Spleen (tissue), 7 donors: ENCODE data around the gene ANP32B.
A peak's percentile ranks its signal among the peaks of the same experiment; 100 is the strongest.

Source experiments
- CTCF ChIP-seq, 11 experiments: fragments of 200-600 bp in 7 of 11; fragments of 450-650 bp in 4 of 11; sonication (generic) in 4 of 11; IDR thresholded peaks in 8 of 11; conservative IDR thresholded peaks in 3 of 11; 1 replicate in 7 of 11; 2 replicates in 4 of 11; pipeline versions ENCODE4 v1.4.0 to v1.8.0; 2016 to 2021; ENCODE audit warnings: antibody characterized with exemption in 11 of 11, inconsistent platforms in 4 of 11, mild to moderate bottlenecking in 1 of 11
- POLR2A ChIP-seq, 3 donors: fragments of 450-650 bp; IDR thresholded peaks; one replicate each; pipeline ENCODE4 v1.5.1; 2017; ENCODE audit warnings: antibody characterized with exemption in 3 of 3, mild to moderate bottlenecking in 1 of 3
- donor health status: DM: no; HTN: no; CAD: no; lungs with moderate emphysema.
- donor health status: DM: no; HTN: no; CAD: no.
- donor health status: DM: no; HTN: no; CAD: no.

DNA sequence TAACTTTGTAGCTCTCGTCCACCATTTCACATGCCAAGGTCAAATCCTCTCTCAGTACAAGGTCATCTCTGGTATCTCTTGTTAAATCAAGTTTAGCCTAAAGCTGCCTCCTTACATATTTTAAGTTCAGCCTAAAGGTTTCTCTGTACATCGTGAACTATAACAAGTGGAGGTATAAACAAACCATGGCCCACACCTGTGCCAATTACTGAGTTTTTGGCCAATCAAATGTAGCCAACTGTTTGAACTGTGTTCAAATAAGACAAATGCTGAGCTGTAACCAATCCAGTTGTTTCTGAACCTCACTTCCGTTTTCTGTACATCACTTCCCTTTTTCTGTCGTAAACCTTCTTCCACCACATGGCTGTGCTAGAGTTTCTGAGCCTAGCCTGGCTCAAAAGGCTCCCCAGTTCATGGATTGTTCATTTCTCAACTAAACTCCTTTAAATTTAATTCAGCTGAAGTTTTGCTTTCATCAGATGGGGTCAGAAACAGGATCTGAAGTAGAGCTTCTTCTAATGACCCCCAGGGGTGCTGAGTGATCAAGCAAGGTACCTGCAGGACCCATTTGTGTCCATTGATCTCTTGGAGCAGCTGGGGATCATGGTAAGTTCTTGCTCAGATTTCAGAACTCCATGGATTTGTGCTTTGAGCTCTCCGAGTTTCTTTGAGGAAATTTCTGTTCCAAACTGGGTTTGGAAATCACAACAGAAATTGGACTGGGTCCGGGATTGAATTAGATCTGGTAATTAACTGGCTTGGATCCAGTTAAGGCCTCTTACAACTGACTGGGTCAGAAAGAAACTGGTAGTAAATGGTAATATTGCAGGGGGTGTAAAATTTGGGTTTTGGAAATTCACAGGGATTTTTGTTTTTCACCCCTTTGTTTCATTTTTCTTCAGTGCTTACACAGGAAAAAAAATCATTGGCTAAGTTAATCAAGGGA is 62.4 kb downstream of the ANP32B start:
- TF ChIP-seq CTCF (IDR thresholded peaks at IDR 0.05 in 8 of 11, conservative IDR thresholded peaks at IDR 0.05 in 3 of 11) (peak in 2 of 11 experiments; percentile 19 to 39), POLR2A (IDR thresholded peaks at IDR 0.05) (no peak)
